KG1 (cell line): ENCODE results near the gene PRSS38.

Experiments
- DNase-seq: peaks from one replicate; lab custom pipeline; 2025; lab: John Stamatoyannopoulos, UW

The PRSS38 gene

DNA sequence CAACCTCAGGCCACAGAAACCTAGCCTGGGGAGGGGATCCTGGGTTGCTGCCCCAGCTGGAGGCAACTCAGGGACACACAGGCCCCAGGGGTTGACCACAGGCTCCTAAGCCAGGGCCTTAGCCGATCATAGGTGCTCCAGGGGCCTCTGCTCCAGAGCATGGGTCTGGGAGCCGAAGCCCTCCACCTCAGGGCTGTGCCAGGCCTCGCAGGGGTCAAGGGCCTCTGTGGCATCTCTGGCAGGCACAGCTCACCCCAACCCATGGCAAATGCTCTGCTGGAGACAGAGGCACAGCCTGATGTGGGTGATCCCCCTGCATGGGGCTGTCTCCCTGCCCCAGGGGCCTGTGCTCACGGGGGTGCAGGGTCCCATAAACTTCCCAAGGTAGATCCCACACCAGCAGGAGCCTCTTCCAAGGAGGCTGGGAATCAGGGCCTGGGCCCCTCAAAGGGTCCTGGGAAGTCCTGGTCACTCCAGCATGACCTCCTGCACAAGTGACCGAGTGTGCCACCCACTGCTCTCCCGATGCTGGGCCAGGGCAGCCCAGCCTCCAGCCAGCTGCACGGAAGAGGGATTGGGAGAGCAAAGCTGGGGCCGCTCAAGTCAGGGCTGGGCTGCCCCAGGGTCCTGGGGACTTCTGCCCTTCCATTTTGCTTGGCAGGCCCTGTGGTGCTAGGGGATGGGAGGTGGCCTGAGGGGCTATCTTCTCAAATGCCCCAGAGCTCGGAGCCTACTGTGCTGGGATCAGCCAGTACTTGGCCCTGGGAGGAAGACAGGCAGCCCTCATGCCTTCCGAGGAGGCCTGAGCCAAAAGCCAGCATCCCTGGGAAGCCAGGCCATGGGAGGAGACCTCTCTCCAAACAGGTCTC lies 22.2 kb upstream of the PRSS38 start:
- no peak for DNase-seq

GRCh38 chr1:227793948-227794816 lies 21.3 kb upstream of the PRSS38 start:
- DNase-seq, result no peak

DNA sequence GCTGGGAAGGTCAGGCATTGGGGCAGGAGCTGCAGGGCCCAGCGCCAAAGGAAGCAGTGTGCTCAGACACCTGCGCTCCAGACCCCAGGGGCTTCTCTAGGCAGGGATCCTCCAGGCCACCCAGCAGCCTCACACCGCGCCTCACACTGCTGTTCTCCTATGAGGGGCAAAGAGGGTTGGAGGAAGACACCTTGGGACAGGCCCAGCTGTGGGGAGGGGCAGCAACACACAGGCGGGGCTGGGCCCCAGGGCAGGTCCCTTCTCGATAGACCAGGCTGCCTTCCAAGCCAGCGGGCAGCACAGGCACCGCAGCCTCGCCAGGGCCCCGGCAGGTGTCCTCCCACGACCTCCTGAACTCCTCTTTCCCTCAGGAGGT lies 20.7 kb upstream of the PRSS38 start:
- DNase-seq, result no peak

- no peak for DNase-seq
Measured at GRCh38 chr1:227795732-227796131, 19.7 kb upstream of the PRSS38 start.

DNA sequence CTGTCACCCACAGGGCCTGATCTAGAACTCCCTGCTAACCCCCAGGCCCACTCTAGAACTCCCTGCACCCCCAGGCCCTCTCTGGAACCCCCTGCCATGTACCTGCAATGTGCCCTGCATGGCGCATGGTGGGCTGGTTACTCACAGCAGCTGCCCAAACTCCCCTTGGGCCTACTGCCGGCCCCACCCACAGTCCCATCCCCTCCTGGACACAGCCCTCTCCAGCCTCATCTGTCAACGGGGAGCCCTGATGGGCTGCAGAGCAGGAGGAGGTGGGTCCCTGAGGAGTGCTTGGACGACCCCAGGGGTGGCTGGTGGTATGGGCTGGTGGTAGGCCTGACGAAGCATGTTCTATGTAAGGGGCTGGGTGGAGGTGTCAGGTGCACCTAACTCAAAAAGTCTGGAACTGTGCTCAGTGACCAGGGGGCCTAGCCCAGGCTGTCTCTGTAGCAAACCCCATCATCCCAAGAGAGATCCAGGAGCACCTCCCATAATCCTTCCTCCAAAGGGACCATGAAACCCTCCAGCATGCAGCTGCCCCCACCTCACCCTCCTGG lies 19.0 kb upstream of the PRSS38 start:
- no peak for DNase-seq

DNA sequence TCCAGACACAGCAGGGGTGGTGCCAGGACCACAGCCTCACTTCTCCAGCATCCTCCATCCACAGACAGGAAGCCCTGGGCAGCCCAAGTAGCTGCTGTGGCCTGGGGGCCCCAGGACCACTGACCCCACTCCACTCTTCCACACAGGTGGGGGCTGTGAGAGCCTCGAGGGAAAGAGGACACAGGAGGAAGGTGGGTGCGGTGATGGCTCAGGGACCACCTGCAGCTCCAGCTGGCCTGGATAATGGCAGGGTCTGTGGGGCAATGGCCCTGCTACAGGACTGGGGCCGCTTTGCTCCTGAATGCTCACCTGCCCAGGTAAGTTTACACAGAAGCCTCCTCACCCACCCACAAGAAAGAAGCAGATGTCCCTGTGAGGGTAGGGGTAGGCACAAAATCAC lies 18.3 kb upstream of the PRSS38 start:
- DNase-seq, result no peak

- no peak for DNase-seq
Measured at GRCh38 chr1:227797625-227798024, 17.9 kb upstream of the PRSS38 start.

- no peak for DNase-seq
Measured at GRCh38 chr1:227798078-227798802, 17.2 kb upstream of the PRSS38 start.

DNA sequence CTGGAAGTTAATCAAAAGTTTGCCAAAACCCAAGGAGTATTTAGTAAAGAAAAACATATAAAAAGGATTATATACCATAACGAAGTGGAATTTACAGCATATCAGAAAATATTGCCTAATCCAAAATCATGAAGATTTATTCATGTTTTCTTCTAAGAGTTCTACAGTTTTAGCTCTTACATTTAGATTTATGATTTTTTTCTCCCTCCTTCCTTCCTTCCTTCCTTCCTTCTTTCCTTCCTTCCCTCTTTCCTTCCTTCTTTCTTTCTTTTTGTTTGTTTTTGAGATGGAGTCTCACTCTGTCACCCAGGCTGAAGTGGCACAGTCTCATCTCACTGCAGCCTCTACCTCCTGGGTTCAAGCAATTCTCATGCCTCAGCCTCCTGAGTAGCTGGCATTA lies 15.7 kb upstream of the PRSS38 start:
- DNase-seq, result no peak

GRCh38 chr1:227803933-227804332 lies 11.5 kb upstream of the PRSS38 start:
- DNase-seq, result no peak

GRCh38 chr1:227805606-227806197 lies 9.8 kb upstream of the PRSS38 start:
- no peak for DNase-seq

GRCh38 chr1:227808566-227808965 lies 6.9 kb upstream of the PRSS38 start:
- DNase-seq, result no peak

GRCh38 chr1:227809026-227809425 lies 6.4 kb upstream of the PRSS38 start:
- no peak for DNase-seq

- no peak for DNase-seq
Measured at GRCh38 chr1:227813962-227814361, 1.5 kb upstream of the PRSS38 start.

DNA sequence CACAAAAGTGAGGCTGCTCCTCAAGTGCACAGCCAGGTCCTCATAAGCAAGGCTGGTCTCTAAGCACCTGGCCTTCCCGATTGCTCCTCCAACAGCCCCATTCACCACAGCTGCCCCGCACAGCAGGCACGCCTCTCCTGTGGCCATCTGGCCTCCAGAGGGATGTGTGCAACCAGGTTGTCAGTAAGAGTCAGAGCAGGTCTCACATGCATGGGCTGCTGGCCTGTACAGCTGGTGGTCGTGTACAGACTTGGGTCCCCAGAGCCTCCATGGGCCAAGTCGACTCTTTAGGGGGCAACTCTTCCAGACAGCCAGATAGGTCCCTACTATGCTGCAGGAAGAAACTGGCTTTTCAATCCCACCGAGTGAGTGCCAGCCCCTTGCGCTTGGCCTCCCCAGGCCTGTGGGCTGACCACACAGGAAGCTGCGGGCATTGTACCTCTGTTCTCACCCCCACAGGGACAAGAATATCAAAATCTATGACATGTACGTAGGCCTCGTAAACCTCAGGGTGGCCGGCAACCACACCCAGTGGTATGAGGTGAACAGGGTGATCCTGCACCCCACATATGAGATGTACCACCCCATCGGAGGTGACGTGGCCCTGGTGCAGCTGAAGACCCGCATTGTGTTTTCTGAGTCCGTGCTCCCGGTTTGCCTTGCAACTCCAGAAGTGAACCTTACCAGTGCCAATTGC lies 1.4 kb downstream of the PRSS38 start:
- DNase-seq, result no peak

DNA sequence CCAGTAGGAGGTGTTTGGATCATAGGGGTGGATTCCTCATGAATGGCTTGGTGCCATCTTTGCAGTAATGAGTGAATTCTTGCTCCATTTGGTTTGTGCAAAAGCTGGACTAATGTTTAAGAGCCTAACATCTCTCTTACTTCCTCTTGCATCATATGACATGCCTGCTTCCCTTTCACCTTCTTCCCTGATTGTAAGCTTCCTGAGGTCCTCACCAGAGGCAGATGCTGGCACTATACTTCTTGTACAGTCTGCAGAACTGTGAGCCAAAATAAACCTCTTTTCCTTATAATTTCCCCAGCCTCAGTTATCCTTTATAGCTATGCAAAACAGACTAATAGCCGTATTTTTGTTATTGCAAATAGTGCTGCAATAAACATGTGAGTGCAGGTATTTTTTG lies 8.1 kb downstream of the PRSS38 start:
- DNase-seq, result no peak

DNA sequence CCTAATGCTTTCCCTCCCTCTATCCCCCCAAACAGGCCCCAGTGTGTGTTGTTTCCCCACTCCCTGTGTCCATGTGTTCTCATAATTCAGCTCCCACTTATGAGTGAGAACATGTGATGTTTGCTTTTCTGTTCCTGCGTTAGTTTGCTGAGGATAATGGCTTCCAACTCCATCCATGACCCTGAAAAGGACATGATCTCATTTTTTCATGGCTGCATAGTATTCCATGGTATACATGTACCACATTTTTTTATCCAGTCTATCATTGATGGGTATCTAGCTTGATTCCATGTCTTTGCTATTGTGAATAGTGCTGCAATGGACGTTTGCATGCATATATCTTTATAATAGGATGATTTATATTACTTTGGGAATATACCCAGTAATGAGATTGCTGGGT lies 8.7 kb downstream of the PRSS38 start:
- DNase-seq, result no peak

DNA sequence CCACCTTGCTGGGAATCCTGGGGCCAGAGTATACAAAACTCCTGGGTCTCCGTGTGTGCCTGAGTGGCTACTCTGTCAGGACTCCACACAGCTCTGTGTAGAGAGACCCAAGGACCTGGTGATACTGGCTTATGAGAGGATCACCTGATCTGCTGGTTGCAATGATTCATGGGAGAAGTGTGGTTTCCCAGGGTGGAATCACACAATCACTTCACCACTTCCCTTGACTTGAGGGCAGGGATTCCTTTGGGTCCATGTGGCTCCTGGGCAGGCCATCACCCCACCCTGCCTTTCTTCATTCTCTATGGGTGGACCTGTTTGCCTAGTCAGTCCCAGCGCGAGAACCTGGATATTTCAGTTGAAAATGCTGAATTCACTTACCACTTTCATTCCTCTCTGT lies 13.3 kb downstream of the PRSS38 start:
- no peak for DNase-seq

DNA sequence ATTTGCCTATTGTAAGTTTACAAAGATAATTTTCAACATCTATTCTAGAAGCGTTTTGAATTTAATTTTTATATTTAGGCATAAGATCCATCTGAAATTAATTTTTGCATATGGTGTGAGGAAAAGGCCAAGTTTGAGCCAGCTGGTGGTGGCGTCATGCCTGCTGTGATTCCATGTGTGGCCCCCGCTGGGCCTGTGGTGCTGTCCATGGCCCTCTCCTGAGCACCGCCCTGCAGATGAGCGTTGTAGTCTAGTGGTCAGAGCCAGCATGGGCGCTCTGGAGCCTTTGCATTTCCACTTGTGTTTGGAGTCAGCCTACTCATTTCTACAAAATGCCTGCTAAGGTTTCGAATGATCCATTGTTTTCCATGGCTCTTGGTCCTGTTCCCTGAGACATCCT lies 22.7 kb downstream of the PRSS38 start:
- no peak for DNase-seq

- DNase-seq, result no peak
Measured at GRCh38 chr1:227841096-227841495, 25.6 kb downstream of the PRSS38 start.
